Esophagus (tissue), 2 donors: ENCODE data around the gene HELQ. TPM values are rescaled to one million over a fixed set of nuclear protein-coding genes. Genes with fewer than 3 reads are reported as not detected.

Experiments used
- H3K27ac ChIP-seq, 2 donors: one replicate each; pipeline ENCODE4 v1.5.1; 2013; ENCODE audit warnings: low read depth in 2 of 2, mild to moderate bottlenecking in 2 of 2, inconsistent platforms in 1 of 2, low read length in 1 of 2, moderate library complexity in 1 of 2
- H3K27me3 ChIP-seq, 2 donors: one replicate each; pipeline ENCODE4 v1.6.1; 2013; ENCODE audit warnings: low read length in 2 of 2, control low read depth in 1 of 2, mild to moderate bottlenecking in 1 of 2; ENCODE audit not compliant: insufficient read depth in 2 of 2, control insufficient read depth in 1 of 2
- H3K36me3 ChIP-seq, 2 donors: one replicate each; pipeline ENCODE4 v1.6.1; 2013; ENCODE audit warnings: low read length in 1 of 2; ENCODE audit not compliant: control insufficient read depth in 2 of 2, insufficient read depth in 2 of 2
- H3K4me1 ChIP-seq, 2 donors: one replicate each; pipeline ENCODE4 v1.6.1; 2013; ENCODE audit warnings: low read length in 1 of 2; ENCODE audit not compliant: control insufficient read depth in 2 of 2, insufficient read depth in 2 of 2
- H3K4me3 ChIP-seq, 2 donors: one replicate each; pipeline ENCODE4 v1.5.1; 2013; ENCODE audit warnings: low read length in 2 of 2, mild to moderate bottlenecking in 2 of 2, low read depth in 1 of 2, moderate library complexity in 1 of 2
- H3K9me3 ChIP-seq, 2 donors: one replicate each; pipeline ENCODE4 v1.6.1; 2013; ENCODE audit warnings: mild to moderate bottlenecking in 2 of 2, low read depth in 1 of 2, low read length in 1 of 2, moderate library complexity in 1 of 2; ENCODE audit not compliant: control insufficient read depth in 2 of 2, insufficient read depth in 1 of 2
- WGBS, 2 donors: extraction: QIAGEN DNeasy Blood & Tissue Kit; methylation state at CpG; one replicate each; pipeline ENCODE4 v1.1.7; 2013; 5-methylcytosine and 5-hydroxymethylcytosine counted together
- polyA plus RNA-seq, 2 donors: library from polyadenylated mRNA; stranded (reverse); fragments of 200-250 nt; gene quantifications; one replicate each; pipeline ENCODE4 v1.2.3, GENCODE V29; 2013
- donor health status: healthy with polysubstance abuse.
- donor health status: Bipolar disorder and iron deficiency.

HELQ gene
- polyA plus RNA-seq, 2 donors: 4.3 to 6.6 TPM

GRCh38 chr4:83392562-83392961 is 63.1 kb downstream of the HELQ start:
- Histone ChIP-seq H3K4me1 (no peaks in the 10 kb centered on the region), H3K9me3 (no peaks in the 10 kb centered on the region), H3K36me3 (no peaks in the 10 kb centered on the region), H3K4me3 (no peak overlapping the region), H3K27ac (no peak overlapping the region), H3K27me3 (no peaks in the 10 kb centered on the region)
- 87% methylated on average over 2 of the region's 2 CpGs for WGBS, 2 donors

- H3K4me3 ChIP-seq: no peak overlapping the region
- no peaks in the 10 kb centered on the region for H3K9me3 ChIP-seq
- H3K4me1 ChIP-seq: no peaks in the 10 kb centered on the region
- H3K36me3 ChIP-seq: no peaks in the 10 kb centered on the region
- 82 to 86% methylated on average over 6 of the region's 6 CpGs for WGBS, 2 donors
- no peak overlapping the region for H3K27ac ChIP-seq
- H3K27me3 ChIP-seq: no peaks in the 10 kb centered on the region
Measured at GRCh38 chr4:83390944-83391343, 64.7 kb downstream of the HELQ start.

GRCh38 chr4:83389756-83390505 is 65.7 kb downstream of the HELQ start:
- H3K4me1 ChIP-seq: no peaks in the 10 kb centered on the region
- H3K27me3 ChIP-seq: no peaks in the 10 kb centered on the region
- H3K9me3 ChIP-seq: no peaks in the 10 kb centered on the region
- no peak overlapping the region for H3K27ac ChIP-seq
- WGBS, 2 donors: 75 to 80% methylated on average over 8 of the region's 8 CpGs
- H3K4me3 ChIP-seq: no peak overlapping the region
- H3K36me3 ChIP-seq: no peaks in the 10 kb centered on the region

GRCh38 chr4:83389037-83389720 is 66.4 kb downstream of the HELQ start:
- Histone ChIP-seq H3K36me3 (no peaks in the 10 kb centered on the region), H3K4me3 (no peak overlapping the region), H3K4me1 (no peaks in the 10 kb centered on the region), H3K27ac (no peak overlapping the region), H3K27me3 (no peaks in the 10 kb centered on the region), H3K9me3 (no peaks in the 10 kb centered on the region)
- WGBS, 2 donors: 76 to 86% methylated on average over 8 of the region's 8 CpGs

- no peaks in the 10 kb centered on the region for H3K4me1 ChIP-seq
- H3K27ac ChIP-seq: no peak overlapping the region
- H3K27me3 ChIP-seq: no peaks in the 10 kb centered on the region
- H3K9me3 ChIP-seq: no peaks in the 10 kb centered on the region
- WGBS, 2 donors: 84 to 88% methylated on average over 4 of the region's 4 CpGs
- no peaks in the 10 kb centered on the region for H3K36me3 ChIP-seq
- H3K4me3 ChIP-seq: no peak overlapping the region
Measured at GRCh38 chr4:83388313-83388676, 67.3 kb downstream of the HELQ start.

GRCh38 chr4:83387476-83388312 is 67.9 kb downstream of the HELQ start:
- WGBS, 2 donors: 51 to 57% methylated on average over 3 of the region's 3 CpGs
- H3K36me3 ChIP-seq: no peaks in the 10 kb centered on the region
- no peaks in the 10 kb centered on the region for H3K27me3 ChIP-seq

GRCh38 chr4:83387012-83387411 is 68.6 kb downstream of the HELQ start:
- WGBS, 2 donors: 73 to 77% methylated on average over 3 of the region's 3 CpGs
- Histone ChIP-seq H3K36me3 (no peaks in the 10 kb centered on the region), H3K4me3 (no peak overlapping the region), H3K27me3 (no peaks in the 10 kb centered on the region), H3K9me3 (no peaks in the 10 kb centered on the region), H3K4me1 (no peaks in the 10 kb centered on the region), H3K27ac (no peak overlapping the region)

More at GRCh38 chr4:83387476-83388312, 67.9 kb downstream of the HELQ start:
- Histone ChIP-seq H3K4me3 (no peak overlapping the region), H3K27ac (no peak overlapping the region), H3K9me3 (no peaks in the 10 kb centered on the region), H3K4me1 (no peaks in the 10 kb centered on the region)

GRCh38 chr4:83382850-83383249 is 72.8 kb downstream of the HELQ start:
- Histone ChIP-seq H3K27me3 (no peaks in the 10 kb centered on the region), H3K4me3 (no peak overlapping the region), H3K36me3 (no peaks in the 10 kb centered on the region), H3K4me1 (peaks cover 0 to 2% of the 10 kb centered on the region in 2 donors), H3K27ac (no peak overlapping the region), H3K9me3 (peaks cover 5 to 7% of the 10 kb centered on the region in 2 donors)
- 62 to 79% methylated on average over 2 of the region's 2 CpGs for WGBS, 2 donors

GRCh38 chr4:83381173-83381572 is 74.5 kb downstream of the HELQ start:
- no peak overlapping the region for H3K27ac ChIP-seq
- H3K36me3 ChIP-seq: no peaks in the 10 kb centered on the region
- WGBS, 2 donors: 54 to 60% methylated on average over 4 of the region's 4 CpGs
- no peaks in the 10 kb centered on the region for H3K27me3 ChIP-seq
- peaks cover 0 to 2% of the 10 kb centered on the region in 2 donors for H3K4me1 ChIP-seq
- H3K4me3 ChIP-seq: no peak overlapping the region
- peaks cover 5 to 7% of the 10 kb centered on the region in 2 donors for H3K9me3 ChIP-seq
